Stomach (tissue), 4 donors: Measurements from ENCODE around the gene AGAP2.
"Not testable (repeated sequence)": the region's sequence is repeated elsewhere in the genome, so short reads cannot be mapped to it uniquely, and the experiment has no call there.

ENCODE experiments used
- CTCF ChIP-seq, 7 experiments: fragments of 450-650 bp in 4 of 7; fragments of 200-600 bp in 3 of 7; sonication (generic) in 3 of 7; IDR thresholded peaks; one replicate each; pipeline ENCODE4 v1.5.1; 2016 to 2019; ENCODE audit warnings: antibody characterized with exemption in 7 of 7, control low read depth in 2 of 7, mild to moderate bottlenecking in 1 of 7
- EP300 ChIP-seq: sonication (generic); formaldehyde crosslinking; IDR thresholded peaks from one replicate; pipeline ENCODE4 v1.6.1; 2017; ENCODE audit warnings: antibody characterized with exemption

GRCh38 chr12:57715036-57715748 lies 23.4 kb downstream of the AGAP2 start:
- TF ChIP-seq CTCF (IDR thresholded peaks at IDR 0.05); EP300: not testable (repeated sequence)
